ENCODE measurements around the gene CGB1.

- TF ChIP-seq HDAC2 (IDR thresholded peaks at IDR 0.05) (no peak), CTCF (IDR thresholded peaks at IDR 0.05) (peak; percentile 82), NPAS2 (CRISPR knock-in tag; IDR thresholded peaks at IDR 0.05; ENCODE audit: borderline replicate concordance) (no peak), USF2 (IDR thresholded peaks at IDR 0.05) (no peak), HOXA7 (CRISPR knock-in tag; IDR thresholded peaks at IDR 0.05) (no peak), POLR2A (IDR thresholded peaks at IDR 0.05; ENCODE audit: low read length) (peak; percentile 92), MYC (IDR thresholded peaks at IDR 0.05; ENCODE audit: borderline replicate concordance, low read length) (0 out of 2 replicates have a peak, but pooled peaks have one; percentile 21), RCOR1 (IDR thresholded peaks at IDR 0.05; ENCODE audit: low read depth, low read length) (no peak), BCL3 (IDR thresholded peaks at IDR 0.05) (peak; percentile 56; the same call in 2 of the 3 replicates)
These were observed 43.3 kb downstream of the CGB1 start, which contains the start of the genes GYS1 and RUVBL2 for GRCh38 chr19:48993175-48994034.
